GM23338 (cell line): ENCODE measurements around the gene MYO9B. TPM values are rescaled to one million over a fixed set of nuclear protein-coding genes. Genes with fewer than 3 reads are reported as not detected.
A peak's percentile ranks its signal among the peaks of the same experiment; 100 is the strongest.

Experiments used
- ATAC-seq: fragments of 200-7000 bp; cut with Tn5 transposase; 3 replicates; pipeline ENCODE4 v1.9.1; 2020
- DNase-seq: peaks from one replicate; pipeline ENCODE4 v3.0.0-alpha.2; 2015; ENCODE audit warnings: low spot score
- H2AFZ ChIP-seq: fragments of 200-600 bp; sonication (generic); 2 replicates; pipeline ENCODE4 v1.8.0; 2016; ENCODE audit warnings: antibody characterized with exemption, mild to moderate bottlenecking, moderate library complexity
- H3F3A ChIP-seq: fragments of 200-600 bp; sonication (generic); replicated peaks from 2 replicates; pipeline ENCODE4 v1.8.0; 2017; ENCODE audit warnings: antibody characterized with exemption, mixed run types, low read depth
- H3K27ac ChIP-seq: fragments of 200-600 bp; sonication (generic); 2 replicates; pipeline ENCODE4 v1.6.1; 2016; ENCODE audit warnings: low read depth
- H3K27me3 ChIP-seq: fragments of 200-600 bp; sonication (generic); 2 replicates; pipeline ENCODE4 v1.8.0; 2016; ENCODE audit warnings: mild to moderate bottlenecking, mixed run types, moderate library complexity; ENCODE audit not compliant: insufficient read depth
- H3K36me3 ChIP-seq: fragments of 200-600 bp; sonication (generic); 2 replicates; pipeline ENCODE4 v1.8.0; 2016; ENCODE audit warnings: mild to moderate bottlenecking; ENCODE audit not compliant: insufficient read depth
- H3K4me1 ChIP-seq: fragments of 200-600 bp; sonication (generic); 2 replicates; pipeline ENCODE4 v1.8.0; 2016; ENCODE audit warnings: mild to moderate bottlenecking, moderate library complexity; ENCODE audit not compliant: insufficient read depth
- H3K4me2 ChIP-seq: fragments of 200-600 bp; sonication (generic); 2 replicates; pipeline ENCODE4 v1.7.1; 2017; ENCODE audit warnings: mixed run types
- H3K4me3 ChIP-seq: fragments of 200-600 bp; sonication (generic); 2 replicates; pipeline ENCODE4 v1.6.1; 2016; ENCODE audit warnings: mixed run types
- H3K79me2 ChIP-seq: fragments of 200-600 bp; sonication (generic); replicated peaks from 2 replicates; pipeline ENCODE4 v1.8.0; 2017; ENCODE audit warnings: mild to moderate bottlenecking; ENCODE audit not compliant: insufficient read depth
- H3K9me2 ChIP-seq: fragments of 200-600 bp; sonication (generic); 2 replicates; pipeline ENCODE4 v1.8.0; 2017; ENCODE audit not compliant: insufficient read depth
- H4K20me1 ChIP-seq: fragments of 200-600 bp; sonication (generic); replicated peaks from 2 replicates; pipeline ENCODE4 v1.8.0; 2017; ENCODE audit warnings: mild to moderate bottlenecking; ENCODE audit not compliant: insufficient read depth
- H3K27ac Mint-ChIP-seq: 2 replicates; pipeline ENCODE4 v1.8.0; 2020; ENCODE audit warnings: inconsistent platforms, mild to moderate bottlenecking, moderate library complexity, mixed read lengths
- H3K27me3 Mint-ChIP-seq: 3 replicates; pipeline ENCODE4 v1.8.0; 2022; ENCODE audit warnings: low read depth, mild to moderate bottlenecking, moderate library complexity, mixed read lengths, inconsistent platforms; ENCODE audit not compliant: insufficient read depth, poor library complexity
- H3K36me3 Mint-ChIP-seq: 3 replicates; pipeline ENCODE4 v1.8.0; 2021; ENCODE audit warnings: low read depth, mild to moderate bottlenecking, inconsistent platforms, moderate library complexity, mixed read lengths
- H3K4me1 Mint-ChIP-seq: 3 replicates; pipeline ENCODE4 v1.8.0; 2020; ENCODE audit warnings: mild to moderate bottlenecking, inconsistent platforms, mixed read lengths
- H3K4me3 Mint-ChIP-seq: 3 replicates; pipeline ENCODE4 v1.8.0; 2021; ENCODE audit warnings: moderate library complexity, mild to moderate bottlenecking, inconsistent platforms, mixed read lengths
- H3K9me3 Mint-ChIP-seq: 3 replicates; pipeline ENCODE4 v1.8.0; 2020; ENCODE audit warnings: moderate library complexity, mild to moderate bottlenecking, inconsistent platforms, mixed read lengths
- ETS1 ChIP-seq: IDR thresholded peaks from 2 replicates; pipeline ENCODE4 v1.6.1; 2016; ENCODE audit warnings: antibody characterized with exemption
- ZNF331 ChIP-seq: fragments of 250-450 bp; sonication (Bioruptor Pico); IDR thresholded peaks from 2 replicates; pipeline ENCODE4 v1.5.0; 2020; ENCODE audit warnings: low read depth, mild to moderate bottlenecking, moderate library complexity
- polyA plus RNA-seq: library from polyadenylated mRNA; unstranded; fragments of >200 nt; fragmentation: Nextera tagmentation; extraction: Ambion mirVana; gene quantifications from 2 replicates; pipeline ENCODE4 v1.2.1, GENCODE V29; 2016
- total RNA-seq: library from RNA; depleted of rRNA; stranded (reverse); fragments of >200 nt; shearing (Covaris generic); gene quantifications from 2 replicates; pipeline ENCODE4 v1.2.3, GENCODE V29; 2014
- TF ChIP-seq, protein P1 (sequence below): fragments of 250-450 bp; sonication (Bioruptor Pico); IDR thresholded peaks from 2 replicates; pipeline ENCODE4 v1.5.0; 2020; ENCODE audit warnings: mild to moderate bottlenecking, moderate library complexity
- TF ChIP-seq, protein P2 (sequence below): IDR thresholded peaks from one replicate; pipeline ENCODE4 v1.6.1; 2018; ENCODE audit warnings: antibody characterized with exemption; ENCODE audit not compliant: unreplicated experiment

The MYO9B gene
- total and polyA plus RNA-seq, 2 experiments from 2014 or later, result 28.7 to 61.3 TPM

GRCh38 chr19:17219286-17219685, 143.7 kb downstream of the MYO9B start:
- no peaks in the 10 kb centered on the region; the same call in 2 of the 3 replicates for H3K9me3 Mint-ChIP-seq
- Histone ChIP-seq H3K4me3 (no peak overlapping the region), H4K20me1 (no peaks in the 10 kb centered on the region), H2AFZ (no peak overlapping the region), H3K4me2 (no peak overlapping the region), H3K9me2 (no peaks in the 10 kb centered on the region), H3K4me1 (no peaks in the 10 kb centered on the region), H3K27me3 (no peaks in the 10 kb centered on the region), H3F3A (0 out of 2 replicates have a peak, but pooled peaks cover 9% of the 10 kb centered on the region), H3K36me3 (peaks cover 5% of the 10 kb centered on the region; the same call in 1 of the 2 replicates), H3K79me2 (no peaks in the 10 kb centered on the region), H3K27ac (no peak overlapping the region)
- H3K27ac Mint-ChIP-seq, result peak overlapping the region; percentile 29; the same call in 1 of the 2 replicates
- peaks cover 24% of the 10 kb centered on the region for H3K36me3 Mint-ChIP-seq
- DNase-seq (no peak), ATAC-seq (no peak)
- no peak for TF ChIP-seq ETS1
- TF ChIP-seq, protein P1, sequence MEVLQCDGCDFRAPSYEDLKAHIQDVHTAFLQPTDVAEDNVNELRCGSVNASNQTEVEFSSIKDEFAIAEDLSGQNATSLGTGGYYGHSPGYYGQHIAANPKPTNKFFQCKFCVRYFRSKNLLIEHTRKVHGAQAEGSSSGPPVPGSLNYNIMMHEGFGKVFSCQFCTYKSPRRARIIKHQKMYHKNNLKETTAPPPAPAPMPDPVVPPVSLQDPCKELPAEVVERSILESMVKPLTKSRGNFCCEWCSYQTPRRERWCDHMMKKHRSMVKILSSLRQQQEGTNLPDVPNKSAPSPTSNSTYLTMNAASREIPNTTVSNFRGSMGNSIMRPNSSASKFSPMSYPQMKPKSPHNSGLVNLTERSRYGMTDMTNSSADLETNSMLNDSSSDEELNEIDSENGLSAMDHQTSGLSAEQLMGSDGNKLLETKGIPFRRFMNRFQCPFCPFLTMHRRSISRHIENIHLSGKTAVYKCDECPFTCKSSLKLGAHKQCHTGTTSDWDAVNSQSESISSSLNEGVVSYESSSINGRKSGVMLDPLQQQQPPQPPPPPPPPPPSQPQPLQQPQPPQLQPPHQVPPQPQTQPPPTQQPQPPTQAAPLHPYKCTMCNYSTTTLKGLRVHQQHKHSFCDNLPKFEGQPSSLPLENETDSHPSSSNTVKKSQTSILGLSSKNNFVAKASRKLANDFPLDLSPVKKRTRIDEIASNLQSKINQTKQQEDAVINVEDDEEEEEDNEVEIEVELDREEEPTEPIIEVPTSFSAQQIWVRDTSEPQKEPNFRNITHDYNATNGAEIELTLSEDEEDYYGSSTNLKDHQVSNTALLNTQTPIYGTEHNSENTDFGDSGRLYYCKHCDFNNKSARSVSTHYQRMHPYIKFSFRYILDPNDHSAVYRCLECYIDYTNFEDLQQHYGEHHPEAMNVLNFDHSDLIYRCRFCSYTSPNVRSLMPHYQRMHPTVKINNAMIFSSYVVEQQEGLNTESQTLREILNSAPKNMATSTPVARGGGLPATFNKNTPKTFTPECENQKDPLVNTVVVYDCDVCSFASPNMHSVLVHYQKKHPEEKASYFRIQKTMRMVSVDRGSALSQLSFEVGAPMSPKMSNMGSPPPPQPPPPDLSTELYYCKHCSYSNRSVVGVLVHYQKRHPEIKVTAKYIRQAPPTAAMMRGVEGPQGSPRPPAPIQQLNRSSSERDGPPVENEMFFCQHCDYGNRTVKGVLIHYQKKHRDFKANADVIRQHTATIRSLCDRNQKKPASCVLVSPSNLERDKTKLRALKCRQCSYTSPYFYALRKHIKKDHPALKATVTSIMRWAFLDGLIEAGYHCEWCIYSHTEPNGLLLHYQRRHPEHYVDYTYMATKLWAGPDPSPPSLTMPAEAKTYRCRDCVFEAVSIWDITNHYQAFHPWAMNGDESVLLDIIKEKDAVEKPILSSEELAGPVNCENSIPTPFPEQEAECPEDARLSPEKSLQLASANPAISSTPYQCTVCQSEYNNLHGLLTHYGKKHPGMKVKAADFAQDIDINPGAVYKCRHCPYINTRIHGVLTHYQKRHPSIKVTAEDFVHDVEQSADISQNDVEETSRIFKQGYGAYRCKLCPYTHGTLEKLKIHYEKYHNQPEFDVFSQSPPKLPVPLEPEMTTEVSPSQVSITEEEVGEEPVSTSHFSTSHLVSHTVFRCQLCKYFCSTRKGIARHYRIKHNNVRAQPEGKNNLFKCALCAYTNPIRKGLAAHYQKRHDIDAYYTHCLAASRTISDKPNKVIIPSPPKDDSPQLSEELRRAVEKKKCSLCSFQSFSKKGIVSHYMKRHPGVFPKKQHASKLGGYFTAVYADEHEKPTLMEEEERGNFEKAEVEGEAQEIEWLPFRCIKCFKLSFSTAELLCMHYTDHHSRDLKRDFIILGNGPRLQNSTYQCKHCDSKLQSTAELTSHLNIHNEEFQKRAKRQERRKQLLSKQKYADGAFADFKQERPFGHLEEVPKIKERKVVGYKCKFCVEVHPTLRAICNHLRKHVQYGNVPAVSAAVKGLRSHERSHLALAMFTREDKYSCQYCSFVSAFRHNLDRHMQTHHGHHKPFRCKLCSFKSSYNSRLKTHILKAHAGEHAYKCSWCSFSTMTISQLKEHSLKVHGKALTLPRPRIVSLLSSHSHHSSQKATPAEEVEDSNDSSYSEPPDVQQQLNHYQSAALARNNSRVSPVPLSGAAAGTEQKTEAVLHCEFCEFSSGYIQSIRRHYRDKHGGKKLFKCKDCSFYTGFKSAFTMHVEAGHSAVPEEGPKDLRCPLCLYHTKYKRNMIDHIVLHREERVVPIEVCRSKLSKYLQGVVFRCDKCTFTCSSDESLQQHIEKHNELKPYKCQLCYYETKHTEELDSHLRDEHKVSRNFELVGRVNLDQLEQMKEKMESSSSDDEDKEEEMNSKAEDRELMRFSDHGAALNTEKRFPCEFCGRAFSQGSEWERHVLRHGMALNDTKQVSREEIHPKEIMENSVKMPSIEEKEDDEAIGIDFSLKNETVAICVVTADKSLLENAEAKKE (CRISPR knock-in tag), result no peak
- TF ChIP-seq ZNF331 (CRISPR knock-in tag), result no peak
- TF ChIP-seq, protein P2, sequence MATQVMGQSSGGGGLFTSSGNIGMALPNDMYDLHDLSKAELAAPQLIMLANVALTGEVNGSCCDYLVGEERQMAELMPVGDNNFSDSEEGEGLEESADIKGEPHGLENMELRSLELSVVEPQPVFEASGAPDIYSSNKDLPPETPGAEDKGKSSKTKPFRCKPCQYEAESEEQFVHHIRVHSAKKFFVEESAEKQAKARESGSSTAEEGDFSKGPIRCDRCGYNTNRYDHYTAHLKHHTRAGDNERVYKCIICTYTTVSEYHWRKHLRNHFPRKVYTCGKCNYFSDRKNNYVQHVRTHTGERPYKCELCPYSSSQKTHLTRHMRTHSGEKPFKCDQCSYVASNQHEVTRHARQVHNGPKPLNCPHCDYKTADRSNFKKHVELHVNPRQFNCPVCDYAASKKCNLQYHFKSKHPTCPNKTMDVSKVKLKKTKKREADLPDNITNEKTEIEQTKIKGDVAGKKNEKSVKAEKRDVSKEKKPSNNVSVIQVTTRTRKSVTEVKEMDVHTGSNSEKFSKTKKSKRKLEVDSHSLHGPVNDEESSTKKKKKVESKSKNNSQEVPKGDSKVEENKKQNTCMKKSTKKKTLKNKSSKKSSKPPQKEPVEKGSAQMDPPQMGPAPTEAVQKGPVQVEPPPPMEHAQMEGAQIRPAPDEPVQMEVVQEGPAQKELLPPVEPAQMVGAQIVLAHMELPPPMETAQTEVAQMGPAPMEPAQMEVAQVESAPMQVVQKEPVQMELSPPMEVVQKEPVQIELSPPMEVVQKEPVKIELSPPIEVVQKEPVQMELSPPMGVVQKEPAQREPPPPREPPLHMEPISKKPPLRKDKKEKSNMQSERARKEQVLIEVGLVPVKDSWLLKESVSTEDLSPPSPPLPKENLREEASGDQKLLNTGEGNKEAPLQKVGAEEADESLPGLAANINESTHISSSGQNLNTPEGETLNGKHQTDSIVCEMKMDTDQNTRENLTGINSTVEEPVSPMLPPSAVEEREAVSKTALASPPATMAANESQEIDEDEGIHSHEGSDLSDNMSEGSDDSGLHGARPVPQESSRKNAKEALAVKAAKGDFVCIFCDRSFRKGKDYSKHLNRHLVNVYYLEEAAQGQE, result no peak
- H3K27me3 Mint-ChIP-seq, result peaks cover 14% of the 10 kb centered on the region
- H3K4me3 Mint-ChIP-seq, result no peak overlapping the region
- peaks cover 10% of the 10 kb centered on the region for H3K4me1 Mint-ChIP-seq
